H1 (cell line): Measurements from ENCODE around the gene WNT9B. TPM values are rescaled to one million over a fixed set of nuclear protein-coding genes. Genes with fewer than 3 reads are reported as not detected.

Experiments
- ASH2L ChIP-seq: fragments of 200-600, 300-600 bp; sonication (generic); IDR thresholded peaks from one replicate; pipeline ENCODE4 v1.7.1; 2017; ENCODE audit warnings: low read length
- CHD7 ChIP-seq: fragments of 300-600 bp; sonication (generic); IDR thresholded peaks from 2 replicates; pipeline ENCODE4 v1.7.1; 2012; ENCODE audit warnings: low read length, moderate library complexity, mild to moderate bottlenecking, inconsistent platforms; ENCODE audit not compliant: insufficient replicate concordance
- E2F6 ChIP-seq: IDR thresholded peaks from 2 replicates; pipeline ENCODE4 v1.6.1; 2012; ENCODE audit warnings: inconsistent platforms
- JUN ChIP-seq: IDR thresholded peaks from 2 replicates; pipeline ENCODE4 v1.6.1; 2011; ENCODE audit warnings: low read depth, mild to moderate bottlenecking, improper control_type of control experiment, low read length
- NRF1 ChIP-seq: IDR thresholded peaks from 2 replicates; pipeline ENCODE4 v1.6.1; 2011; ENCODE audit warnings: mild to moderate bottlenecking, low read depth, low read length, improper control_type of control experiment
- RAD21 ChIP-seq, 2 experiments: IDR thresholded peaks in 1 of 2; conservative IDR thresholded peaks in 1 of 2; 2 replicates each; pipeline ENCODE4 v1.6.1; 2011; ENCODE audit warnings: low read depth in 2 of 2, low read length in 2 of 2, improper control_type of control experiment in 1 of 2, inconsistent platforms in 1 of 2, mild to moderate bottlenecking in 1 of 2, moderate library complexity in 1 of 2
- RFX5 ChIP-seq: IDR thresholded peaks from 2 replicates; pipeline ENCODE4 v1.6.1; 2011; ENCODE audit warnings: low read depth, low read length, improper control_type of control experiment, borderline replicate concordance
- TCF12 ChIP-seq: IDR thresholded peaks from 2 replicates; pipeline ENCODE4 v1.6.1; 2011; ENCODE audit warnings: low read depth, mild to moderate bottlenecking, low read length
- YY1 ChIP-seq: IDR thresholded peaks from 2 replicates; pipeline ENCODE4 v1.6.1; 2011; ENCODE audit warnings: low read depth, mild to moderate bottlenecking, low read length
- ZNF274 ChIP-seq: IDR thresholded peaks from 2 replicates; pipeline ENCODE4 v1.7.0; 2012; ENCODE audit warnings: low read length, borderline replicate concordance; ENCODE audit errors: extremely low read depth
- polyA plus RNA-seq, 7 experiments: library from polyadenylated mRNA; depleted of rRNA in 3 of 7; stranded (reverse) in 5 of 7; unstranded in 2 of 7; fragments of >200 nt in 5 of 7; fragments of 200-250 nt in 2 of 7; gene quantifications; 1 replicate in 5 of 7; 2 replicates in 1 of 7; 4 replicates in 1 of 7; pipeline versions ENCODE4 v1.2.1 to v1.2.3, GENCODE V29; 2011 to 2013; ENCODE audit warnings: missing spikeins in 2 of 7, mixed read lengths in 2 of 7
- total RNA-seq: library from RNA; stranded (reverse); fragmentation: NEBNext Ultra II Directional; extraction: Animal tissue kit (Norgen Biotek cat#: 25700); gene quantifications from 2 replicates; pipeline ENCODE4 v1.2.1, GENCODE V29; 2021

Gene WNT9B
- total and polyA plus RNA-seq, 2 of the 8 experiments (the other 6 are each of a cell fraction or from before 2014, with no cell fraction given): 0.21 TPM; not detected in 1

- TF ChIP-seq CHD7 (no peak), NRF1 (no peak), E2F6 (peak; percentile 3; the same call in 1 of the 2 replicates), TCF12 (peak; percentile 92), RAD21 (IDR thresholded peaks at IDR 0.05 in 1 of 2, conservative IDR thresholded peaks at IDR 0.05 in 1 of 2; ENCODE audit: low read depth in 2 of 2, low read length in 2 of 2) (peak; percentile 61 to 65), RFX5 (no peak), JUN (no peak), YY1 (peak; percentile 45; the same call in 1 of the 2 replicates), ZNF274 (no peak), ASH2L (no peak)
These were observed 28.9 kb upstream of the WNT9B start (continued) for GRCh38 chr17:46822388-46822921.
